Keratinocyte (primary cell): ENCODE results near the gene PEMT. TPM values are rescaled to one million over a fixed set of nuclear protein-coding genes. Genes with fewer than 3 reads are reported as not detected.

Experiments used
- DNase-seq: peaks from one replicate; pipeline ENCODE4 v3.0.0-alpha.2; 2011; ENCODE audit warnings: low read depth, missing footprints, low spot score
- FAIRE-seq: peaks from 2 replicates; lab custom pipeline; 2011; peaks lifted over from hg19 to GRCh38; lab: Jason Lieb, UNC
- H2AFZ ChIP-seq: 2 replicates; pipeline ENCODE4 v1.6.0; 2012; ENCODE audit warnings: low read length, control low read depth, inconsistent platforms; ENCODE audit not compliant: control insufficient read depth
- H3K27ac ChIP-seq: 2 replicates; pipeline ENCODE4 v1.5.1; 2011; ENCODE audit warnings: low read length; ENCODE audit not compliant: control insufficient read depth, insufficient read depth
- H3K27me3 ChIP-seq: 3 replicates; pipeline ENCODE4 v1.6.0; 2011; ENCODE audit warnings: low read length; ENCODE audit not compliant: control insufficient read depth, insufficient read depth; ENCODE audit errors: extremely low read depth
- H3K36me3 ChIP-seq, 2 experiments: 2 replicates in 1 of 2; 3 replicates in 1 of 2; pipeline ENCODE4 v1.5.1; 2011; ENCODE audit warnings: low read length in 2 of 2, mild to moderate bottlenecking in 1 of 2; ENCODE audit not compliant: control insufficient read depth in 2 of 2, insufficient read depth in 2 of 2; ENCODE audit errors: extremely low read depth in 1 of 2
- H3K4me1 ChIP-seq: 3 replicates; pipeline ENCODE4 v1.5.1; 2011; ENCODE audit warnings: low read length; ENCODE audit not compliant: control insufficient read depth, insufficient read depth; ENCODE audit errors: extremely low read depth
- H3K4me2 ChIP-seq: 3 replicates; pipeline ENCODE4 v1.6.0; 2011; ENCODE audit warnings: low read depth, low read length; ENCODE audit not compliant: control insufficient read depth, insufficient read depth; ENCODE audit errors: extremely low read depth
- H3K4me3 ChIP-seq, 3 experiments: fragments of 200-600 bp in 1 of 3; sonication (generic) in 1 of 3; 2 replicates in 2 of 3; 3 replicates in 1 of 3; pipeline ENCODE4 v1.5.1; 2011 to 2016; ENCODE audit warnings: low read length in 3 of 3, mild to moderate bottlenecking in 3 of 3, control low read depth in 2 of 3, inconsistent platforms in 1 of 3, low read depth in 1 of 3, mixed read lengths in 1 of 3, mixed run types in 1 of 3, moderate library complexity in 1 of 3; ENCODE audit not compliant: control insufficient read depth in 2 of 3, insufficient read depth in 2 of 3; ENCODE audit errors: extremely low read depth in 1 of 3
- H3K79me2 ChIP-seq: 2 replicates; pipeline ENCODE4 v1.6.0; 2012; ENCODE audit warnings: low read length; ENCODE audit not compliant: control insufficient read depth, insufficient read depth
- H3K9ac ChIP-seq: 3 replicates; pipeline ENCODE4 v1.6.0; 2011; ENCODE audit warnings: low read length; ENCODE audit not compliant: control insufficient read depth, insufficient read depth; ENCODE audit errors: extremely low read depth
- H3K9me1 ChIP-seq: 3 replicates; pipeline ENCODE4 v1.6.0; 2011; ENCODE audit warnings: low read length; ENCODE audit not compliant: control insufficient read depth, insufficient read depth; ENCODE audit errors: extremely low read depth
- H3K9me3 ChIP-seq: 2 replicates; pipeline ENCODE4 v1.5.1; 2012; ENCODE audit warnings: low read depth, low read length; ENCODE audit not compliant: control insufficient read depth
- H4K20me1 ChIP-seq: 3 replicates; pipeline ENCODE4 v1.6.0; 2011; ENCODE audit warnings: low read length; ENCODE audit not compliant: control insufficient read depth, insufficient read depth; ENCODE audit errors: extremely low read depth
- CTCF ChIP-seq, 3 experiments: IDR thresholded peaks in 1 of 3; conservative IDR thresholded peaks in 1 of 3; optimal IDR thresholded peaks in 1 of 3; 2 replicates in 2 of 3; 3 replicates in 1 of 3; pipeline versions ENCODE3 to v1.5.1; 2011; ENCODE audit warnings: low read length in 3 of 3, mild to moderate bottlenecking in 3 of 3, moderate library complexity in 2 of 3, control low read depth in 1 of 3, inconsistent platforms in 1 of 3; ENCODE audit not compliant: insufficient read depth in 2 of 3; ENCODE audit errors: extremely low read depth in 1 of 3
- EZH2 ChIP-seq: IDR thresholded peaks from one replicate; pipeline ENCODE4 v1.6.1; 2012; ENCODE audit warnings: inconsistent platforms, mild to moderate bottlenecking, low read length, moderate library complexity
- dilution Hi-C: fragments of 300-500 bp; cut with MboI; formaldehyde crosslinking; loops from one replicate; pipeline ENCODE4 v1.7.0; 2020; ENCODE audit warnings: low sequenced_read_pairs; ENCODE audit not compliant: extremely low pct_ligation_motif_present
- polyA plus RNA-seq, 5 experiments: library from polyadenylated mRNA; depleted of rRNA in 3 of 5; stranded (reverse) in 3 of 5; stranded (forward) in 1 of 5; unstranded in 1 of 5; fragments of >200 nt; gene quantifications; 1 replicate in 1 of 5; 2 replicates in 3 of 5; 3 replicates in 1 of 5; pipeline versions ENCODE4 v1.2.1 to v1.2.3, GENCODE V29; 2011 to 2012; ENCODE audit warnings: missing spikeins in 2 of 5, low read depth in 1 of 5, low replicate concordance in 1 of 5

PEMT gene
- polyA plus RNA-seq, 1 donor (not counting 4 experiments of a cell fraction or from before 2014, with no cell fraction given), result 17.7 TPM

- FAIRE-seq (no peak), DNase-seq (no peak)
- peaks cover 60% of the 10 kb centered on the region for H3K27me3 ChIP-seq
- H3K36me3 ChIP-seq, result no peaks in the 10 kb centered on the region
- dilution Hi-C loops, result no loop called here
- H3K9me1 ChIP-seq, result no peaks in the 10 kb centered on the region
- H3K4me3 ChIP-seq, result no peak overlapping the region
- no peak for TF ChIP-seq EZH2
- peaks cover 5% of the 10 kb centered on the region for H4K20me1 ChIP-seq
- H3K79me2 ChIP-seq, result no peaks in the 10 kb centered on the region
- no peak overlapping the region for H3K9ac ChIP-seq
- no peak overlapping the region for H3K27ac ChIP-seq
- H2AFZ ChIP-seq, result no peak overlapping the region
- no peaks in the 10 kb centered on the region for H3K9me3 ChIP-seq
- no peak overlapping the region for H3K4me2 ChIP-seq
- H3K4me1 ChIP-seq, result peaks cover 9% of the 10 kb centered on the region
Measured at GRCh38 chr17:17497845-17498520, 93.5 kb downstream of the PEMT start.

- Histone ChIP-seq H3K27ac (no peak overlapping the region), H3K79me2 (no peaks in the 10 kb centered on the region), H3K27me3 (peaks cover 53% of the 10 kb centered on the region), H2AFZ (no peak overlapping the region), H3K4me3 (no peak overlapping the region), H3K9me3 (no peaks in the 10 kb centered on the region), H4K20me1 (peaks cover 5% of the 10 kb centered on the region), H3K4me1 (peaks cover 9% of the 10 kb centered on the region), H3K4me2 (peak overlapping the region; percentile 29), H3K36me3 (peaks cover 0 to 2% of the 10 kb centered on the region in 2 experiments), H3K9me1 (no peaks in the 10 kb centered on the region), H3K9ac (no peak overlapping the region)
- no peak for TF ChIP-seq CTCF (optimal IDR thresholded peaks at IDR 0.05 in 1 of 3, IDR thresholded peaks at IDR 0.05 in 1 of 3, conservative IDR thresholded peaks at IDR 0.05 in 1 of 3; ENCODE audit: extremely low read depth in 1 of 3, insufficient read depth in 2 of 3, low read length in 3 of 3)
- TF ChIP-seq EZH2, result no peak
- no peak for DNase-seq
- dilution Hi-C loops, result no loop called here
- no peak for FAIRE-seq
Measured at GRCh38 chr17:17497065-17497844, 94.3 kb downstream of the PEMT start.
